A549 (cell line): ENCODE data around the gene MSANTD1. TPM values are rescaled to one million over a fixed set of nuclear protein-coding genes. Genes with fewer than 3 reads are reported as not detected.

Experiments
- ATAC-seq, 2 experiments: fragments of 200-7000 bp in 1 of 2; fragments of >200 bp in 1 of 2; cut with Nextera tagmentation in 1 of 2; cut with Tn5 transposase in 1 of 2; 3 replicates each; pipeline versions ENCODE4 v1.8.0 to v1.9.1; 2018 to 2020; ENCODE audit warnings: mild to moderate bottlenecking in 1 of 2, moderate library complexity in 1 of 2
- CTCF ChIA-PET: fragments of 300-600 bp; sonication (Branson Sonifier 250); formaldehyde crosslinking; extraction: SDS; loops from one replicate; lab custom pipeline; 2021; ENCODE audit warnings: antibody characterized with exemption, inconsistent platforms; lab: Yijun Ruan, JAX
- POLR2A ChIA-PET: fragments of 350-600 bp; formaldehyde crosslinking; extraction: SDS; loops from one replicate; lab custom pipeline; 2021; ENCODE audit warnings: antibody characterized with exemption, inconsistent platforms; lab: Yijun Ruan, JAX
- DNase-seq, 2 experiments: peaks; one replicate each; pipeline versions ENCODE4 v3.0.0 to v3.0.0-alpha.2; 2011 to 2016; ENCODE audit warnings: low read depth in 1 of 2, low spot score in 1 of 2
- FAIRE-seq: peaks from 2 replicates; lab custom pipeline; 2011; peaks lifted over from hg19 to GRCh38; lab: Jason Lieb, UNC
- H3K27ac ChIP-seq, 2 experiments: fragments of >200 bp; sonication (Bioruptor Twin); formaldehyde crosslinking; 3 replicates each; pipeline ENCODE4 v1.5.1; 2016 to 2017
- H3K4me1 ChIP-seq: fragments of >200 bp; sonication (Bioruptor Twin); formaldehyde crosslinking; 3 replicates; pipeline ENCODE4 v1.6.1; 2016
- H3K4me2 ChIP-seq: fragments of >200 bp; sonication (Bioruptor Twin); formaldehyde crosslinking; 3 replicates; pipeline ENCODE4 v1.6.1; 2016
- H3K4me3 ChIP-seq: fragments of >200 bp; sonication (Bioruptor Twin); formaldehyde crosslinking; 3 replicates; pipeline ENCODE4 v1.5.1; 2016
- H3K9me3 ChIP-seq: fragments of >200 bp; sonication (Bioruptor Twin); formaldehyde crosslinking; 3 replicates; pipeline ENCODE4 v1.6.1; 2016
- CBX2 ChIP-seq: fragments of 200-600 bp; sonication (generic); IDR thresholded peaks from 2 replicates; pipeline ENCODE4 v1.6.1; 2016; ENCODE audit warnings: low read depth, mild to moderate bottlenecking, borderline replicate concordance
- CEBPB ChIP-seq, 2 experiments: fragments of >200 bp in 1 of 2; sonication (Bioruptor Twin) in 1 of 2; formaldehyde crosslinking in 1 of 2; IDR thresholded peaks; 2 replicates each; pipeline ENCODE4 v1.6.1; 2012 to 2016
- CHD2 ChIP-seq: fragments of 150-350 bp; IDR thresholded peaks from 2 replicates; pipeline ENCODE4 v1.6.1; 2014; ENCODE audit warnings: low read length; ENCODE audit not compliant: partially characterized antibody
- EHF ChIP-seq: fragments of 250-450 bp; sonication (Bioruptor Pico); IDR thresholded peaks from 2 replicates; pipeline ENCODE4 v1.5.0; 2020; ENCODE audit warnings: mild to moderate bottlenecking
- EHMT2 ChIP-seq: fragments of 200-600 bp; sonication (generic); IDR thresholded peaks from 2 replicates; pipeline ENCODE4 v1.6.1; 2016; ENCODE audit warnings: antibody characterized with exemption, low read depth, mild to moderate bottlenecking, moderate library complexity
- FOSB ChIP-seq: fragments of 250-450 bp; sonication (Bioruptor Pico); IDR thresholded peaks from 2 replicates; pipeline ENCODE4 v1.5.0; 2020; ENCODE audit warnings: mild to moderate bottlenecking, moderate library complexity
- FOXS1 ChIP-seq: fragments of 250-450 bp; sonication (Bioruptor Pico); IDR thresholded peaks from 2 replicates; pipeline ENCODE4 v1.5.0; 2020; ENCODE audit warnings: mild to moderate bottlenecking, moderate library complexity
- GATA3 ChIP-seq: IDR thresholded peaks from 2 replicates; pipeline ENCODE4 v1.6.1; 2012; ENCODE audit warnings: borderline replicate concordance
- HEYL ChIP-seq: fragments of 250-450 bp; sonication (Bioruptor Pico); IDR thresholded peaks from 2 replicates; pipeline ENCODE4 v1.8.0; 2021; ENCODE audit warnings: mild to moderate bottlenecking, moderate library complexity
- HOXA7 ChIP-seq: fragments of 250-450 bp; sonication (Bioruptor Pico); IDR thresholded peaks from 2 replicates; pipeline ENCODE4 v1.5.0; 2020; ENCODE audit warnings: mild to moderate bottlenecking, moderate library complexity
- HOXB5 ChIP-seq: fragments of 250-450 bp; sonication (Bioruptor Pico); IDR thresholded peaks from 2 replicates; pipeline ENCODE4 v1.5.0; 2020; ENCODE audit warnings: mild to moderate bottlenecking, moderate library complexity
- JUN ChIP-seq, 2 experiments: fragments of >200 bp; sonication (Bioruptor Twin); formaldehyde crosslinking; IDR thresholded peaks; 2 replicates in 1 of 2; 3 replicates in 1 of 2; pipeline ENCODE4 v1.6.1; 2016 to 2017
- JUNB ChIP-seq: fragments of >200 bp; sonication (Bioruptor Twin); formaldehyde crosslinking; IDR thresholded peaks from 2 replicates; pipeline ENCODE4 v1.6.1; 2016
- KDM5A ChIP-seq: fragments of 200-600 bp; sonication (generic); IDR thresholded peaks from 2 replicates; pipeline ENCODE4 v1.6.1; 2016; ENCODE audit warnings: antibody characterized with exemption, mild to moderate bottlenecking
- MAFK ChIP-seq: fragments of 450-650 bp; IDR thresholded peaks from 2 replicates; pipeline ENCODE4 v1.6.1; 2014; ENCODE audit not compliant: partially characterized antibody
- MYC ChIP-seq: IDR thresholded peaks from 2 replicates; pipeline ENCODE4 v1.6.1; 2012; ENCODE audit warnings: mild to moderate bottlenecking, inconsistent platforms, low read length, improper control_type of control experiment, borderline replicate concordance
- NFE2L2 ChIP-seq: fragments of 150-350 bp; conservative IDR thresholded peaks from 2 replicates; pipeline ENCODE4 v1.6.1; 2014; ENCODE audit warnings: low read length
- RCOR1 ChIP-seq: fragments of 150-350 bp; IDR thresholded peaks from 2 replicates; pipeline ENCODE4 v1.6.1; 2014; ENCODE audit warnings: antibody characterized with exemption, low read length, low read depth
- RFX5 ChIP-seq: fragments of 450-650 bp; IDR thresholded peaks from 2 replicates; pipeline ENCODE4 v1.7.1; 2014; ENCODE audit warnings: antibody characterized with exemption, mild to moderate bottlenecking, moderate library complexity
- SMC3 ChIP-seq: fragments of >200 bp; sonication (Bioruptor Twin); formaldehyde crosslinking; IDR thresholded peaks from 3 replicates; pipeline ENCODE4 v1.6.1; 2018; ENCODE audit warnings: inconsistent platforms
- TFCP2L1 ChIP-seq: fragments of 250-450 bp; sonication (Bioruptor Pico); IDR thresholded peaks from 2 replicates; pipeline ENCODE4 v1.5.0; 2021; ENCODE audit warnings: mild to moderate bottlenecking
- TP53 ChIP-seq: fragments of 250-450 bp; sonication (Bioruptor Pico); IDR thresholded peaks from 2 replicates; pipeline ENCODE4 v1.5.0; 2021; ENCODE audit warnings: mild to moderate bottlenecking, moderate library complexity
- ZC3H11A ChIP-seq: fragments of 450-650 bp; IDR thresholded peaks from 2 replicates; pipeline ENCODE4 v1.6.1; 2014; ENCODE audit warnings: antibody characterized with exemption, mild to moderate bottlenecking
- ZFP36 ChIP-seq: fragments of 450-650 bp; IDR thresholded peaks from 2 replicates; pipeline ENCODE4 v1.6.1; 2014; ENCODE audit warnings: borderline replicate concordance; ENCODE audit not compliant: partially characterized antibody
- ZNF302 ChIP-seq: fragments of 250-450 bp; sonication (Bioruptor Pico); IDR thresholded peaks from 2 replicates; pipeline ENCODE4 v1.9.0; 2021; ENCODE audit warnings: inconsistent platforms, mild to moderate bottlenecking, moderate library complexity
- ZSCAN20 ChIP-seq: fragments of 250-450 bp; sonication (Bioruptor Pico); IDR thresholded peaks from 2 replicates; pipeline ENCODE4 v1.8.0; 2022; ENCODE audit warnings: mild to moderate bottlenecking, moderate library complexity
- WGBS: methylation state at CpG from one replicate; pipeline ENCODE4 v1.1.6; 2017; ENCODE audit errors: missing lambda C conversion rate; 5-methylcytosine and 5-hydroxymethylcytosine counted together
- polyA plus RNA-seq, 4 experiments: library from polyadenylated mRNA; depleted of rRNA in 3 of 4; stranded (reverse); fragments of >200 nt; fragmentation: RNase III in 1 of 4; extraction: RNeasy Plus Mini Kit Qiagen cat#74134 plus additional on column Dnase treatment in 1 of 4; gene quantifications; 2 replicates in 3 of 4; 3 replicates in 1 of 4; pipeline ENCODE4 v1.2.3, GENCODE V29; 2011 to 2017
- TF ChIP-seq, protein P1 (sequence below): fragments of 250-450 bp; sonication (Bioruptor Pico); IDR thresholded peaks from 2 replicates; pipeline ENCODE4 v1.5.0; 2020; ENCODE audit warnings: low read depth, mild to moderate bottlenecking, moderate library complexity
- TF ChIP-seq, protein P2 (sequence below): fragments of 150-350 bp; IDR thresholded peaks from 2 replicates; pipeline ENCODE4 v1.6.1; 2014; ENCODE audit warnings: low read depth, mild to moderate bottlenecking, low read length
- TF ChIP-seq, protein P3 (sequence below): IDR thresholded peaks from 2 replicates; pipeline ENCODE4 v1.6.1; 2012
- TF ChIP-seq, protein P4 (sequence below): fragments of >200 bp; sonication (Bioruptor Twin); formaldehyde crosslinking; IDR thresholded peaks from 3 replicates; pipeline ENCODE4 v1.6.1; 2016

The MSANTD1 gene
- polyA plus RNA-seq, 2 of the 4 experiments (the other 2 are of a cell fraction): 0.08 to 0.12 TPM

DNA sequence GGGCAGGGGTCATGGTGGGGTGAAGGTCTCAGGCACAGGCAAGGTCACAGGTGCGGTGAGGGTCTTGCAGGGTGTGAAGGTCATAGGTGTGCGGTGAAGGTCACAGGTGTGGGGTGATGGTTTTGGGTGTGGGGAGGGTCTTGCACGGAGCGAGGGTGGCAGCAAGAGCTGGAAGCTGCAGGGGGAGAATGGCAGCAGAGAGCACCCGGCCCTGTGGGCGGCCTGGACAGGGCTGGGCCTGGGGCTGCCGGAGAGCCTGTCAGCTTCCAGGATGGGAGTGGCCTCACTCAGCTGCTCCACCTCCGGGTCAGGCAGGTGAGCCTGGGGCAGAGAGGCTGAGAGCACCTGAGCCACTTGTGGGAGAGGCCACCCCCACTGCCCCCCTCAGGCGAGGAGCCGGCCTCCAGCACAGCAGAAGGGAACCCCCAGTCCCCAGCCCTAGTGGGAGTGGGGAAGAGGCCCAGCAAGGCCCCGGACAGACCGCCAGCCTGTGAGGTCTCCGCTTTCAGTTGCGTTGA is 1.5 kb downstream of the MSANTD1 start:
- DNase-seq (no peak), ATAC-seq (no peak), FAIRE-seq (no peak)
- Histone ChIP-seq H3K9me3 (no peaks in the 10 kb centered on the region), H3K4me2 (no peak overlapping the region), H3K4me1 (no peaks in the 10 kb centered on the region)
- WGBS: 88% methylated on average over 6 of the region's 14 CpGs
- TF ChIP-seq ZC3H11A: no peak
- TF ChIP-seq RFX5: no peak
- TF ChIP-seq, protein P1, sequence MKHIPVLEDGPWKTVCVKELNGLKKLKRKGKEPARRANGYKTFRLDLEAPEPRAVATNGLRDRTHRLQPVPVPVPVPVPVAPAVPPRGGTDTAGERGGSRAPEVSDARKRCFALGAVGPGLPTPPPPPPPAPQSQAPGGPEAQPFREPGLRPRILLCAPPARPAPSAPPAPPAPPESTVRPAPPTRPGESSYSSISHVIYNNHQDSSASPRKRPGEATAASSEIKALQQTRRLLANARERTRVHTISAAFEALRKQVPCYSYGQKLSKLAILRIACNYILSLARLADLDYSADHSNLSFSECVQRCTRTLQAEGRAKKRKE (CRISPR knock-in tag): no peak
- no peak for TF ChIP-seq SMC3
- TF ChIP-seq, protein P2, sequence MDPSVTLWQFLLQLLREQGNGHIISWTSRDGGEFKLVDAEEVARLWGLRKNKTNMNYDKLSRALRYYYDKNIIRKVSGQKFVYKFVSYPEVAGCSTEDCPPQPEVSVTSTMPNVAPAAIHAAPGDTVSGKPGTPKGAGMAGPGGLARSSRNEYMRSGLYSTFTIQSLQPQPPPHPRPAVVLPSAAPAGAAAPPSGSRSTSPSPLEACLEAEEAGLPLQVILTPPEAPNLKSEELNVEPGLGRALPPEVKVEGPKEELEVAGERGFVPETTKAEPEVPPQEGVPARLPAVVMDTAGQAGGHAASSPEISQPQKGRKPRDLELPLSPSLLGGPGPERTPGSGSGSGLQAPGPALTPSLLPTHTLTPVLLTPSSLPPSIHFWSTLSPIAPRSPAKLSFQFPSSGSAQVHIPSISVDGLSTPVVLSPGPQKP: no peak
- no peak for TF ChIP-seq MAFK
- no peak for TF ChIP-seq FOXS1 (CRISPR knock-in tag)
- TF ChIP-seq KDM5A: no peak
- TF ChIP-seq ZNF302: no peak
- no peak for TF ChIP-seq JUNB
- TF ChIP-seq, protein P3, sequence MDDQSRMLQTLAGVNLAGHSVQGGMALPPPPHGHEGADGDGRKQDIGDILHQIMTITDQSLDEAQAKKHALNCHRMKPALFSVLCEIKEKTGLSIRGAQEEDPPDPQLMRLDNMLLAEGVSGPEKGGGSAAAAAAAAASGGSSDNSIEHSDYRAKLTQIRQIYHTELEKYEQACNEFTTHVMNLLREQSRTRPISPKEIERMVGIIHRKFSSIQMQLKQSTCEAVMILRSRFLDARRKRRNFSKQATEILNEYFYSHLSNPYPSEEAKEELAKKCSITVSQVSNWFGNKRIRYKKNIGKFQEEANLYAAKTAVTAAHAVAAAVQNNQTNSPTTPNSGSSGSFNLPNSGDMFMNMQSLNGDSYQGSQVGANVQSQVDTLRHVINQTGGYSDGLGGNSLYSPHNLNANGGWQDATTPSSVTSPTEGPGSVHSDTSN: no peak
- no peak for TF ChIP-seq CHD2
- TF ChIP-seq, all 56 proteins: peak for 0
- POLR2A ChIA-PET: no interaction called here
- H3K4me3 ChIP-seq: no peak overlapping the region
- CTCF ChIA-PET: no interaction called here
- no peak overlapping the region for H3K27ac ChIP-seq

DNA sequence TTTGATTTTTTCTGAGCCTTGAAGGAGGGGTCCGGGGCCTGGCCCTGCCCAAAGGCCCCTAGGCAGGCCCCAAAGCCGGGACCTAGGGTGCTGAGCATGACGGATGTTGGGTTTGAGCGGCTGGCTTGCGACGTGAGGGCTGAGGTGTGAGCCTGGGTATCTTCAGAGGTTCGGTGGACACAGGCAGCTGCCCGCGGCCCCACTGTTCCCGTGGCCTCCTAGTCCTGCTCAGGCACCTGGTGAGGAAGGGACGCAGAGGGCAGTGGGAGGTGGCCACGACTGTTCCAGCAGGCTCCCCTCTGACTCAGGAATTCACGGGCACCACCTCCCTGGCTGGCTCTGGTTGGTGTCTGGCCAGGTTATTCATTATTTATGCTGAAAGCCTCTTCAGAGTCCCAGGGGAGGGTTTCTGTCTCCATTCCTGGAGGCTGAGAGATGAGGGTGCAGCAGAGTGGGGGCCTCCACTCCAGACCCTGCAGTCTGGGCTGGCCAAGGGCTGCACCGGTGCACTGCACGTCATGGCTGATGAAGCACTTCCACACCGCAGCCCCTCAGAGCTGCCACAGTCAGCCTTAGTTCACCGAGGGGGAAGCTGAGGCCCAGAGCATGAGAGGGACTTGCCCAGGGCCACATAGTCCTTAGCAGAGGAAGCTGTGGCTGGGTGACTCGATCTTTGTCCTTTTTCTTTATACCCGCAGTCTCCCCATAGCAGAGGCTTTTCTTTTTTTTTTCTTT is 2.2 kb downstream of the MSANTD1 start:
- Histone ChIP-seq H3K9me3 (no peaks in the 10 kb centered on the region), H3K4me2 (no peak overlapping the region), H3K4me3 (no peak overlapping the region), H3K27ac (no peak overlapping the region), H3K4me1 (no peaks in the 10 kb centered on the region)
- ChIA-PET CTCF (no interaction called here), POLR2A (no interaction called here)
- FAIRE-seq: no peak
- no peak for ATAC-seq
- DNase-seq: no peak
- TF ChIP-seq ZFP36 (no peak), TP53 (CRISPR knock-in tag) (no peak)
- WGBS: 88% methylated on average over 11 of the region's 19 CpGs

DNA sequence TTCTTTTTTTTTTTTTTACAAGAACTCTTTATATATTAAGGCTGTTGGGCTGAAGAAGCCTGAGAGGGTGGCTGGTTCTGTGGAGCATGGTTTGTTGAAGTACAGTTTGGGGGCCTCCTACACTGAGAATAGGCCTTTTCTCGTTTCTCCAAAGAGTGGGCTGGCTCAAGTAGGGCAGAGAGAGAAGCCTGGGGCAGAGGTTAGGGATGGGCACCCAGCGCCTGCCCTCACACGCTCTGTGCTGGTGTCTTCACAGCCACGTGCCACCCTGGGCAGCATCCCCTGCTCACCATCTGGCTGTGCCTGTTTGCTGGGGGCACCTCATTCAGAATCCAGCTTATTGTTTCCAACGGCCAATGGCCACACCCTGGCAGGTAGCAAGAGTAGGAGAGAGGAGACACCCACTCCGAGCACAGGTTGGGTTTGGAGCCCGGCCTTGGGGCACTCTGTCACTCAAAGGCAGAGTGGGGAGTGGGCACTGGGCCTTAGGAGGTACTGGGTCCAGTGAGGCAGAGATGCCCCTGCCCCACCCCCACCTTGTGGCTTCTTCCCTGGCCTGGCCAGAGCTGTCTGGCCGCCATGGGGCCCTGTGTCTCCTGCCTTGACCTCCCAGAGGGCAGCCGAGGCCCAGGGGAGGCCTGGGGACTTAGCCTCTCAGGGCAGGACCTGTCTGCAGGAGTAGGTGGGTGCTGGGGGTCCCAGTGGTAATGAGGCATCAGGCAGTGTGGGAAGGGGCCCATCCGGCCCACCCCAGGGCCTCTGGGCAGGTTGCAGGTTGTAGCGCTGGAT is 2.9 kb downstream of the MSANTD1 start:
- whole genome bisulfite sequencing: 76% methylated on average over 7 of the region's 11 CpGs
- POLR2A ChIA-PET: no interaction called here
- DNase-seq: no peak
- Histone ChIP-seq H3K4me2 (no peak overlapping the region), H3K4me1 (no peaks in the 10 kb centered on the region), H3K4me3 (no peak overlapping the region), H3K9me3 (no peaks in the 10 kb centered on the region), H3K27ac (no peak overlapping the region)
- no peak for FAIRE-seq
- TF ChIP-seq ZC3H11A: no peak
- no peak for TF ChIP-seq CEBPB (IDR thresholded peaks at IDR 0.05)
- TF ChIP-seq, protein P4, sequence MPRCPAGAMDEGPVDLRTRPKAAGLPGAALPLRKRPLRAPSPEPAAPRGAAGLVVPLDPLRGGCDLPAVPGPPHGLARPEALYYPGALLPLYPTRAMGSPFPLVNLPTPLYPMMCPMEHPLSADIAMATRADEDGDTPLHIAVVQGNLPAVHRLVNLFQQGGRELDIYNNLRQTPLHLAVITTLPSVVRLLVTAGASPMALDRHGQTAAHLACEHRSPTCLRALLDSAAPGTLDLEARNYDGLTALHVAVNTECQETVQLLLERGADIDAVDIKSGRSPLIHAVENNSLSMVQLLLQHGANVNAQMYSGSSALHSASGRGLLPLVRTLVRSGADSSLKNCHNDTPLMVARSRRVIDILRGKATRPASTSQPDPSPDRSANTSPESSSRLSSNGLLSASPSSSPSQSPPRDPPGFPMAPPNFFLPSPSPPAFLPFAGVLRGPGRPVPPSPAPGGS: no peak
- TF ChIP-seq ZSCAN20 (CRISPR knock-in tag): no peak
- TF ChIP-seq EHF (CRISPR knock-in tag): no peak
- no peak for TF ChIP-seq MYC
- no peak for TF ChIP-seq HOXB5 (CRISPR knock-in tag)
- no peak for TF ChIP-seq GATA3
- no peak for TF ChIP-seq TFCP2L1 (CRISPR knock-in tag)
- TF ChIP-seq NFE2L2: no peak
- no peak for TF ChIP-seq HEYL
- TF ChIP-seq FOSB (CRISPR knock-in tag): no peak
- TF ChIP-seq JUN (IDR thresholded peaks at IDR 0.05): no peak
- TF ChIP-seq RCOR1: no peak
- TF ChIP-seq SMC3: no peak
- TF ChIP-seq MAFK: no peak
- TF ChIP-seq HOXA7 (CRISPR knock-in tag): no peak
- TF ChIP-seq CBX2: no peak
- TF ChIP-seq EHMT2: no peak
- CTCF ChIA-PET: no interaction called here
- no peak for ATAC-seq
